Tibial nerve (tissue), 4 donors: Measurements from ENCODE around the gene EMX2. TPM values are rescaled to one million over a fixed set of nuclear protein-coding genes. Genes with fewer than 3 reads are reported as not detected.

Experiments used
- DNase-seq, 2 donors: peaks; one replicate each; pipeline ENCODE4 v3.0.0-alpha.2; 2019; ENCODE audit warnings: low spot score in 2 of 2
- H3K27ac ChIP-seq, 4 donors: fragments of 200-600 bp; sonication (generic) in 3 of 4; one replicate each; pipeline ENCODE4 v1.5.1; 2017 to 2019; ENCODE audit warnings: mild to moderate bottlenecking in 1 of 4
- H3K27me3 ChIP-seq, 2 donors: fragments of 200-600 bp; sonication (generic) in 1 of 2; one replicate each; pipeline versions ENCODE4 v1.5.1 to v1.6.0; 2017 to 2019
- H3K36me3 ChIP-seq, 3 donors: fragments of 200-600 bp; sonication (generic); one replicate each; pipeline ENCODE4 v1.5.1; 2018 to 2019
- H3K4me1 ChIP-seq, 4 donors: fragments of 200-600 bp; sonication (generic) in 3 of 4; one replicate each; pipeline ENCODE4 v1.5.1; 2017 to 2019
- H3K4me3 ChIP-seq, 4 donors: fragments of 200-600 bp; sonication (generic) in 3 of 4; one replicate each; pipeline ENCODE4 v1.5.1; 2017 to 2019; ENCODE audit warnings: mild to moderate bottlenecking in 1 of 4, moderate library complexity in 1 of 4
- H3K9me3 ChIP-seq, 4 donors: fragments of 200-600 bp; sonication (generic) in 3 of 4; one replicate each; pipeline ENCODE4 v1.5.1; 2017 to 2019
- EP300 ChIP-seq, 2 donors: sonication (generic); formaldehyde crosslinking; IDR thresholded peaks; one replicate each; pipeline ENCODE4 v1.6.1; 2017; ENCODE audit warnings: antibody characterized with exemption in 2 of 2, mild to moderate bottlenecking in 1 of 2
- POLR2A ChIP-seq, 2 donors: fragments of 450-650 bp; IDR thresholded peaks; one replicate each; pipeline ENCODE4 v1.6.1; 2017; ENCODE audit warnings: antibody characterized with exemption in 2 of 2, mild to moderate bottlenecking in 2 of 2, moderate library complexity in 2 of 2
- WGBS, 2 donors: methylation state at CpG; one replicate each; pipeline ENCODE4 v1.1.5; 2018; 5-methylcytosine and 5-hydroxymethylcytosine counted together
- total RNA-seq, 4 donors: library from RNA; depleted of rRNA; stranded (reverse); fragments of >200 nt; gene quantifications; one replicate each; pipeline ENCODE4 v1.1.0, GENCODE V29; 2016
- TF ChIP-seq, protein P1 (sequence below), 5 experiments: fragments of 200-600 bp in 3 of 5; fragments of 450-650 bp in 2 of 5; sonication (generic) in 3 of 5; IDR thresholded peaks; one replicate each; pipeline ENCODE4 v1.5.1; 2016 to 2019; ENCODE audit warnings: antibody characterized with exemption in 5 of 5, mild to moderate bottlenecking in 3 of 5, moderate library complexity in 2 of 5

Gene EMX2
- total RNA-seq, 4 donors from 2014 or later, result 0.44 to 2.3 (median 1.1) TPM

DNA sequence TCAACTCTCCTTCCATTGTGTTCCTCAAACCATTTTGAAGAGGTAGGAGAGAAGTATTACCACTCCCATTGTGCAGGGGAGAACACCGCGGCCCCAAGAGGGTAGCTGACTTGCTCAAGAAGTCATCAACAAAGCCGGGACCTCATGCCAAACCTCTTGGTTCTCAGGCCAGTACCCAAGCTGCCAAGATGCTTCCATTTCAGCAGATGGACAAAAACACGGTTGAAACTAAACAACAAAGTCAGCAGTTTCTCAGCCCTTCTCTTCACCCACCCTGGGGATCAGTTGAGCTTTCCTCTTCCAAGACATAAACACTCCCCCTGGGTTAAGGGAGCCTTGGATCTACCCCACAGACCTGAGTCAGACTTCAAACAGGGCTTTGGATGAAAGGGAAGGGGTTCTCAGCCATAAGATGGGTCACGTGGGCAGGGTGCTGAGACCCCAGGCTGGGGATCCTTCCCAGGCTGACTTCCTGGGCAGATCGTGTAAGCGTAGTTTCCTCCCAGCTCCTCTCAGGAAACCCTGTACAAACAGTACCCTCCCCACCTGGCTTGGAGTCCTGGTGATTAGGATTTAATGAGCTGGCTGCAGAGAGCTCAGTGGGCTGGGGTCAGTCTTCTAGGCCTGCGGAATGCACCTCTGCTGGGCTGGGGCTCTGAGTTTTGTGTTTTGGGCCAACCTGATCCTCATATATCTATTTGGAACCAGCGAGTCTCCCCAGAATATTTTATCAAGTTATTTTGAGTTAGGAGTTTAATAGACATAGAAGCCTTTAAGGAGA, 27.3 kb downstream of the EMX2 start:
- Histone ChIP-seq H3K4me1 (no peaks in the 10 kb centered on the region), H3K27me3 (peaks cover 0 to 7% of the 10 kb centered on the region in 2 donors), H3K4me3 (no peak overlapping the region), H3K27ac (no peak overlapping the region), H3K9me3 (no peaks in the 10 kb centered on the region), H3K36me3 (no peaks in the 10 kb centered on the region)
- no peak for DNase-seq
- 39 to 48% methylated on average over 9 of the region's 9 CpGs for WGBS, 2 donors
- TF ChIP-seq, protein P1, sequence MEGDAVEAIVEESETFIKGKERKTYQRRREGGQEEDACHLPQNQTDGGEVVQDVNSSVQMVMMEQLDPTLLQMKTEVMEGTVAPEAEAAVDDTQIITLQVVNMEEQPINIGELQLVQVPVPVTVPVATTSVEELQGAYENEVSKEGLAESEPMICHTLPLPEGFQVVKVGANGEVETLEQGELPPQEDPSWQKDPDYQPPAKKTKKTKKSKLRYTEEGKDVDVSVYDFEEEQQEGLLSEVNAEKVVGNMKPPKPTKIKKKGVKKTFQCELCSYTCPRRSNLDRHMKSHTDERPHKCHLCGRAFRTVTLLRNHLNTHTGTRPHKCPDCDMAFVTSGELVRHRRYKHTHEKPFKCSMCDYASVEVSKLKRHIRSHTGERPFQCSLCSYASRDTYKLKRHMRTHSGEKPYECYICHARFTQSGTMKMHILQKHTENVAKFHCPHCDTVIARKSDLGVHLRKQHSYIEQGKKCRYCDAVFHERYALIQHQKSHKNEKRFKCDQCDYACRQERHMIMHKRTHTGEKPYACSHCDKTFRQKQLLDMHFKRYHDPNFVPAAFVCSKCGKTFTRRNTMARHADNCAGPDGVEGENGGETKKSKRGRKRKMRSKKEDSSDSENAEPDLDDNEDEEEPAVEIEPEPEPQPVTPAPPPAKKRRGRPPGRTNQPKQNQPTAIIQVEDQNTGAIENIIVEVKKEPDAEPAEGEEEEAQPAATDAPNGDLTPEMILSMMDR (IDR thresholded peaks at IDR 0.05), result no peak

DNA sequence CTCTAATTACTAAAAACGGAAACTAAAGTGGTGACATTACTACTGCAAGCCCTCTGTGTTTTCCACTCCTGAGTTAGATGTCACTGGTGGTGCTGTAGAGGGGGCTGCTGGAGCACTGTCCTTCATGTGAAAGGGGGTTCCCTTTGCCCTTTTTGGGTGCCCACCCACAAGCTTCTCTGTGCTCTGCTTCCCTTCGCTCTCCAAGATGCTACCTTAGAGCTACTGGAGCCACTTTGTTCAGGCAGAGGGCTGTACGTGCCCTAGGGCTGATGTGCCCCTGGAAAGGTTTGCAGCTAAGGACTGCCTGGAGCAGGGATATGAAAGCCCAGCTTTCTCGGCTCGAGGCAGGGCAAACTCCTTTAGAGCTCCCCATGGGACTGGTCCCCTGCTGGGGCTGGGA, 28.3 kb downstream of the EMX2 start:
- WGBS, 2 donors, result 62 to 67% methylated on average over 5 of the region's 5 CpGs
- Histone ChIP-seq H3K27me3 (peaks cover 0 to 3% of the 10 kb centered on the region in 2 donors), H3K4me1 (no peaks in the 10 kb centered on the region), H3K36me3 (no peaks in the 10 kb centered on the region), H3K4me3 (no peak overlapping the region), H3K27ac (no peak overlapping the region), H3K9me3 (no peaks in the 10 kb centered on the region)
- DNase-seq, result no peak
- TF ChIP-seq EP300 (IDR thresholded peaks at IDR 0.05) (no peak), POLR2A (IDR thresholded peaks at IDR 0.05) (no peak)
- TF ChIP-seq, protein P1 (IDR thresholded peaks at IDR 0.05), result no peak

DNA sequence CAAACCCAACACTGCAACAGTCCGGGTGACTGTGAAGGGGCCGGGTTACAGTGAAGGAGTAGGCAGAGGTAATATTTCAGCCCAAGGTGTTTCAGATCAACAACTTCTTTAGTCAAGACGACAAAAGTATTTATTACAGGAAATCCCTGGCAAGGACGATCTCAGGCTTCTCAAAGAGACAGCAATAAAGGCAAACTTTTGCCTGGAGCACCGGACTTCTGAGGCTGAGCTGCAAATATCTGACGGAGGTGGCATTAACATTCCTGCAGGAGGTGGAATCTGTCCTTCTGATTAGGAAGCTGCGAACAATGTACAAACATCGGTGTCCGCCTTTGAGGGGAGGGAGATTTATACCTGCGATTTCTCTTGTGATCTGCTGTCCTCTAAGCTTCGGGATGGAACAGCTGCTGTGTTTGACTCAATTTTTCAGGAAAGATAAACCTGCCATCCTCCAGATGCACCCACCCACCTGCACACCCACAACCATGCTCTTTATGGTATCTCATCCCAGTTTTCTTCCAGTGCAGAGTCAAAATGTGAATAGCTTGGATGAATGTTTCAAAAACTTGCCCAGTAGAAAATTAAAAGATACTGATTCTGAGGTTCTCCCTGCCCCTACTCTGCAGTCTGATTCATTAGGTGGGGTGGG, 32.1 kb downstream of the EMX2 start:
- Histone ChIP-seq H3K27me3 (peaks cover 0 to 3% of the 10 kb centered on the region in 2 donors), H3K4me3 (no peak overlapping the region), H3K4me1 (no peaks in the 10 kb centered on the region), H3K27ac (no peak overlapping the region), H3K9me3 (no peaks in the 10 kb centered on the region), H3K36me3 (no peaks in the 10 kb centered on the region)
- WGBS, 2 donors, result 33 to 41% methylated on average over 11 of the region's 11 CpGs
- TF ChIP-seq POLR2A (IDR thresholded peaks at IDR 0.05), result no peak
- TF ChIP-seq, protein P1 (IDR thresholded peaks at IDR 0.05), result no peak
- no peak for TF ChIP-seq EP300 (IDR thresholded peaks at IDR 0.05)
- no peak for DNase-seq

DNA sequence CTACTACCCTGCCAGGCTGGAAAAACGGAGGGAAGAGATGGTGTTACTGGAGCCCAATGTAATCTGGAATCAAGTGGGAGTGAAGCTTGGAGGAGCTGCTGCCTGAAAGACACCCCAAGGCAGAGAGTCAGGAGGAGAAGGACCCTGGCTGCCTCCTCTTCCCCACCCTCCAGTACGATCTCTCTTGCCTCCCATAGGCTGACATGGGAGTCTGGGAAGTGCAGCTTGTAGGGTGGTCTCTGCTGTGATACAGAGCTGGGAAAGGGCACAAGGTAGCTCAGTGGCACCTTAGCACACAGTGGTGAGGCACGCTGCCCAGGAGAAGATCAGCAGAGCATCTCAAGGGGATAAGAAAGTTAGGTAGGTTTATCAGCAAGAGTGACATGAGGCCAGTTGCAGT, 35.9 kb downstream of the EMX2 start:
- DNase-seq, result no peak
- WGBS, 2 donors, result 59 to 66% methylated on average over 3 of the region's 3 CpGs
- Histone ChIP-seq H3K36me3 (no peaks in the 10 kb centered on the region), H3K27ac (no peak overlapping the region), H3K4me1 (no peaks in the 10 kb centered on the region), H3K27me3 (no peaks in the 10 kb centered on the region), H3K4me3 (no peak overlapping the region), H3K9me3 (no peaks in the 10 kb centered on the region)
- TF ChIP-seq POLR2A (IDR thresholded peaks at IDR 0.05), result no peak
- TF ChIP-seq, protein P1 (IDR thresholded peaks at IDR 0.05), result no peak
- TF ChIP-seq EP300 (IDR thresholded peaks at IDR 0.05), result no peak

DNA sequence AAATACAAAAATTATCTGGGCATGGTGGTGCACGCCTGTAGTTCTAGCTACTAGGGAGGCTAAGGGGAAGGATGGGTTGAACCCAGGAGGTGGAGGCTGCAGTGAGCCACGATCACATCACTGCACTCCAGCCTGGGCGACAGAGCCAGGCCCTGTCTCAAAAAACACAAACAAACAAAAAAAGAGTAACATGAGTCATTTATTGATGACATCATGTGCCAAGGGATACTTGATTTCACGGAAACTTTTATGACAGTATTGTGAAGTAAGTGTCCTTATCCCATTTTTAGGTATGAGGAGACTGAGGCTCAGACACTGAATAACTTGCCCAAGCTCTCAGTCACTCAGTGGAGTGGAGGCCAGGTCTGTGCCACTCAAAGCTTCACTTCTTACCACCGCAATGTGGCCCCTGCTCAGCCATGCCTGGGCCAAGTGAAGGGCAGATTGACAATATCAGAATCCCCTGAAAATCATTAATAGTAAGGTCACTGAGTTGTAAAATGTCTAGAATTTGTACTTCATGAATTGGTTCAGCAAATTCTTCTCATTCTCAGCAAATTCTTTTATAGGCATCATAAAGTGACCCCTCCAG, 36.5 kb downstream of the EMX2 start:
- Histone ChIP-seq H3K4me3 (no peak overlapping the region), H3K27ac (no peak overlapping the region), H3K36me3 (no peaks in the 10 kb centered on the region), H3K9me3 (no peaks in the 10 kb centered on the region), H3K4me1 (no peaks in the 10 kb centered on the region), H3K27me3 (no peaks in the 10 kb centered on the region)
- TF ChIP-seq POLR2A (IDR thresholded peaks at IDR 0.05), result no peak
- no peak for TF ChIP-seq EP300 (IDR thresholded peaks at IDR 0.05)
- WGBS, 2 donors, result 83 to 91% methylated on average over 5 of the region's 5 CpGs
- no peak for DNase-seq
